ENCODE results near the gene NFIB.

- no peak for TF ChIP-seq POLR2A (IDR thresholded peaks at IDR 0.05)
- TF ChIP-seq, protein P1, sequence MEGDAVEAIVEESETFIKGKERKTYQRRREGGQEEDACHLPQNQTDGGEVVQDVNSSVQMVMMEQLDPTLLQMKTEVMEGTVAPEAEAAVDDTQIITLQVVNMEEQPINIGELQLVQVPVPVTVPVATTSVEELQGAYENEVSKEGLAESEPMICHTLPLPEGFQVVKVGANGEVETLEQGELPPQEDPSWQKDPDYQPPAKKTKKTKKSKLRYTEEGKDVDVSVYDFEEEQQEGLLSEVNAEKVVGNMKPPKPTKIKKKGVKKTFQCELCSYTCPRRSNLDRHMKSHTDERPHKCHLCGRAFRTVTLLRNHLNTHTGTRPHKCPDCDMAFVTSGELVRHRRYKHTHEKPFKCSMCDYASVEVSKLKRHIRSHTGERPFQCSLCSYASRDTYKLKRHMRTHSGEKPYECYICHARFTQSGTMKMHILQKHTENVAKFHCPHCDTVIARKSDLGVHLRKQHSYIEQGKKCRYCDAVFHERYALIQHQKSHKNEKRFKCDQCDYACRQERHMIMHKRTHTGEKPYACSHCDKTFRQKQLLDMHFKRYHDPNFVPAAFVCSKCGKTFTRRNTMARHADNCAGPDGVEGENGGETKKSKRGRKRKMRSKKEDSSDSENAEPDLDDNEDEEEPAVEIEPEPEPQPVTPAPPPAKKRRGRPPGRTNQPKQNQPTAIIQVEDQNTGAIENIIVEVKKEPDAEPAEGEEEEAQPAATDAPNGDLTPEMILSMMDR (IDR thresholded peaks at IDR 0.05) = no peak
Observed at GRCh38 chr9:14133394-14133793, 180.5 kb downstream of the NFIB start.

All from uterus (tissue), 2 donors.